NCI-H1092 treated with DMSO at 0.1 percent for 48 hours (cell line): ENCODE results near the gene IFNA13.
"Not testable (repeated sequence)": the region's sequence is repeated elsewhere in the genome, so short reads cannot be mapped to it uniquely, and the experiment has no call there.

Experiments used
- DNase-seq: peaks from one replicate; lab custom pipeline; 2025; lab: John Stamatoyannopoulos, UW

IFNA13 gene

GRCh38 chr9:21367957-21368356 is at the start of gene IFNA13:
IFNA13 (minus strand) TSS chr9:21368057; CDS start chr9:21368010, 47 bp downstream.
- DNase-seq = no peak

GRCh38 chr9:21415493-21416267 is 47.8 kb upstream of the IFNA13 start:
- DNase-seq = no peak

GRCh38 chr9:21414220-21414940 is 46.5 kb upstream of the IFNA13 start:
- no peak for DNase-seq

GRCh38 chr9:21413624-21414023 is 45.8 kb upstream of the IFNA13 start:
- no peak for DNase-seq

- no peak for DNase-seq
These were observed 45.3 kb upstream of the IFNA13 start for GRCh38 chr9:21413151-21413550.

GRCh38 chr9:21412107-21412506 is 44.2 kb upstream of the IFNA13 start:
- no peak for DNase-seq

GRCh38 chr9:21408817-21409216 is 41.0 kb upstream of the IFNA13 start, which contains the start of gene IFNA8:
IFNA8 (plus strand) TSS chr9:21409117; CDS start chr9:21409177, 60 bp downstream.
- DNase-seq = no peak

- DNase-seq = no peak
These were observed 36.3 kb upstream of the IFNA13 start for GRCh38 chr9:21404146-21404545.

- DNase-seq = no peak
These were observed 34.8 kb upstream of the IFNA13 start for GRCh38 chr9:21402386-21403251.

GRCh38 chr9:21399956-21400355 is 32.1 kb upstream of the IFNA13 start:
- no peak for DNase-seq

GRCh38 chr9:21398955-21399489 is 31.2 kb upstream of the IFNA13 start:
- DNase-seq = no peak

- DNase-seq = peak; percentile 47
These were observed 28.2 kb upstream of the IFNA13 start for GRCh38 chr9:21395778-21396717.

- DNase-seq = peak; percentile 19
These were observed 24.4 kb upstream of the IFNA13 start for GRCh38 chr9:21392270-21392669.

- DNase-seq = no peak
These were observed 17.3 kb upstream of the IFNA13 start, which contains the start of gene IFNA2 for GRCh38 chr9:21385131-21385670. IFNA2 (minus strand) TSS chr9:21385398; CDS start chr9:21385329, 69 bp downstream.

- no peak for DNase-seq
These were observed 15.8 kb upstream of the IFNA13 start for GRCh38 chr9:21383627-21384026.

GRCh38 chr9:21381448-21382339 is 13.8 kb upstream of the IFNA13 start:
- no peak for DNase-seq

- DNase-seq = not testable (repeated sequence)
These were observed 3.6 kb upstream of the IFNA13 start for GRCh38 chr9:21371467-21371866.

- not testable (repeated sequence) for DNase-seq
These were observed 688 bp downstream of the IFNA13 start for GRCh38 chr9:21367169-21367568.

- DNase-seq = no peak
These were observed 5.6 kb downstream of the IFNA13 start for GRCh38 chr9:21362287-21362686.
